Left lung (tissue), 10 donors: Measurements from ENCODE around the gene STK35. TPM values are rescaled to one million over a fixed set of nuclear protein-coding genes. Genes with fewer than 3 reads are reported as not detected.

ENCODE experiments used
- ATAC-seq: fragments of 200-7000 bp; cut with Tn5 transposase; one replicate; pipeline ENCODE4 v1.9.1; 2020; ENCODE audit warnings: moderate library complexity
- DNase-seq, 4 donors: peaks; one replicate each; pipeline ENCODE4 v3.0.0-alpha.2; 2013 to 2020
- H3K27ac ChIP-seq, 2 donors: fragments of 200-600 bp; sonication (generic) in 1 of 2; one replicate each; pipeline versions ENCODE4 v1.5.0 to v1.8.0; 2020 to 2021
- H3K27me3 ChIP-seq, 2 donors: fragments of 200-600 bp; sonication (generic) in 1 of 2; one replicate each; pipeline versions ENCODE4 v1.5.0 to v1.8.0; 2020 to 2021
- H3K36me3 ChIP-seq, 2 donors: fragments of 200-600 bp; sonication (generic) in 1 of 2; one replicate each; pipeline versions ENCODE4 v1.5.0 to v1.8.0; 2020 to 2021
- H3K4me1 ChIP-seq, 2 donors: fragments of 200-600 bp; one replicate each; pipeline ENCODE4 v1.8.0; 2021
- H3K4me3 ChIP-seq, 2 donors: fragments of 200-600 bp; sonication (generic) in 1 of 2; one replicate each; pipeline versions ENCODE4 v1.5.0 to v1.8.0; 2020 to 2021; ENCODE audit warnings: mild to moderate bottlenecking in 1 of 2
- H3K9me3 ChIP-seq, 2 donors: fragments of 200-600 bp; sonication (generic) in 1 of 2; one replicate each; pipeline versions ENCODE4 v1.5.0 to v1.8.0; 2020 to 2021
- CTCF ChIP-seq, 2 donors: fragments of 200-600 bp; sonication (generic) in 1 of 2; IDR thresholded peaks; one replicate each; pipeline versions ENCODE4 v1.5.0 to v1.8.0; 2021; ENCODE audit warnings: antibody characterized with exemption in 2 of 2
- intact Hi-C, 2 donors: fragments of 100-400 bp; cut with DNase I; formaldehyde crosslinking; loops; one replicate each; pipeline versions ENCODE4 v1.11.2 to v1.14.2; 2022
- polyA plus RNA-seq, 6 donors: library from polyadenylated mRNA; unstranded; fragments of 120-200 nt; gene quantifications; one replicate each; pipeline ENCODE4 v1.2.1, GENCODE V29; 2013; ENCODE audit not compliant: insufficient read length in 6 of 6
- total RNA-seq, 2 donors: library from RNA; stranded (reverse); fragmentation: NEBNext Ultra II Directional; extraction: Animal tissue kit (Norgen Biotek cat#: 25700); gene quantifications; one replicate each; pipeline ENCODE4 v1.2.1, GENCODE V29; 2021
- donor health status: DM: no; HTN: yes; CAD: no.
- donor health status: DM: no; HTN: no; CAD: no.

Gene STK35
- total and polyA plus RNA-seq, 8 donors: 15.8 to 20.7 (median 17.8) TPM

DNA sequence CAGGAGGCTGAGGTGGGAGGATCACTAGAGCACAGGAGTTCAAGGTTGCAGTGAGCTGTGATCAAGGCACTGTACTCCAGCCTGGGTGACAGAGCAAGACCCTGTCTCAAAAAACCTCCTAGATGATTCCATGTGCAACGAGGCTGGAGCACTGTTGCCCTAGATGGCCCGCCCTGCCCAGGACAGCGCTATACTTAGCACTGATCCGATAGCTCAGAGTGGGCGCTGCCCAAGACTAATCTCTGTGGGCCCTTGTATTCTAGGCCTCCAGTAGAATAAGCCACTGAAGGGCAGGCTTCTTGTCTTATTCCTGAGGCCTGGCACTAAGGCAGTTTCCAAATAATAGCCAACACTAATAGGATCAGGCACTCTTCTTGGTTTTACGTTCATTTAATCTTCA is 41.0 kb downstream of the STK35 start:
- ATAC-seq (no peak), DNase-seq (no peak)
- H3K27me3 ChIP-seq: no peaks in the 10 kb centered on the region
- H3K4me3 ChIP-seq: no peak overlapping the region
- no peak overlapping the region for H3K27ac ChIP-seq
- peaks cover 0 to 9% of the 10 kb centered on the region in 2 donors for H3K4me1 ChIP-seq
- H3K36me3 ChIP-seq: peaks cover 0 to 40% of the 10 kb centered on the region in 2 donors
- no peaks in the 10 kb centered on the region for H3K9me3 ChIP-seq
- TF ChIP-seq CTCF (IDR thresholded peaks at IDR 0.05): no peak
- intact Hi-C loops: no loop called here

DNA sequence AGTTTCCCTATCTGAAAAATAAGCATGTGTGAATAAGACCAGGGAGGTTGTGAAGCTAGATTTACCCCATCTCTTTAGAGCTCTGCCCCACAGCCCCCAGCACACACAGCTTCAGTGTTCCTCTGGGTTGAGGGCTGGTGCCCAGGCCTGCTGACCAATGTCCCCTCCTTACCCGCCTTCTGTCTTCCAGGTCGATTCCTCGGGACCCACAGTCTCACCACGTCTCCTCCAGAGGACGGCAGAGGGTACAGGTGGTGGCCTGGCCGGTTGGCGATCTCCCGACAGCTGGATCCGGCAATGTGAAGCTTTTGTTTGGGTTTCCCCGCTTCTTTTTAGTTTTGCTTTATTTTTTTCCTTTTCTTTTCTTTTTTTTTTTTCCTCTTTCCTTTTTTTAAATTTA is 42.0 kb downstream of the STK35 start:
- Histone ChIP-seq H3K27ac (no peak overlapping the region), H3K4me3 (no peak overlapping the region), H3K9me3 (no peaks in the 10 kb centered on the region), H3K4me1 (peaks cover 0 to 9% of the 10 kb centered on the region in 2 donors), H3K36me3 (peaks cover 0 to 49% of the 10 kb centered on the region in 2 donors), H3K27me3 (no peaks in the 10 kb centered on the region)
- intact Hi-C loops: no loop called here
- ATAC-seq (no peak), DNase-seq (peak in 1 of 4 donors; percentile 60)
- no peak for TF ChIP-seq CTCF (IDR thresholded peaks at IDR 0.05)

DNA sequence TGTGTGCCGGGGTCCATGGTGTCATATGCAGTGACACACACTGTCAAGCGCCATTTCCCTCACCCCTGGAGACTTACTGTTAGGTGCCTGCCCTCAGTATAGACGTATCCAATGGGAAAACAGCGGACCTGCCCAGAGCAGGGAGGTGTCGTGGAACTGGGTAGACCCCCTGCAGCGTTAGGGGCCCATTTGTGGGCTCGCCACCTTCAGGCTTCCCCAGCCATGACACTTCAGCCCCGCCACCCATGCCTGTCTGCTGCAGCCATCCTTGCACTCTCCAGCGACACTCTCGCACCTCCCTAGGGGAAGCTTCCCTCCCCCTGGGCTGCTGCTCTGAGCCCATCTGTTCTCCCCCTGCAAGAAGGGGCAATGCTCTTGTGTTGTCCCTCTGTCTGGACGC is 43.2 kb downstream of the STK35 start:
- Histone ChIP-seq H3K27ac (no peak overlapping the region), H3K4me1 (peaks cover 0 to 9% of the 10 kb centered on the region in 2 donors), H3K27me3 (no peaks in the 10 kb centered on the region), H3K9me3 (no peaks in the 10 kb centered on the region), H3K4me3 (no peak overlapping the region), H3K36me3 (peaks cover 0 to 60% of the 10 kb centered on the region in 2 donors)
- no peak for DNase-seq
- TF ChIP-seq CTCF (IDR thresholded peaks at IDR 0.05): no peak
- intact Hi-C loops: no loop called here
- no peak for ATAC-seq

DNA sequence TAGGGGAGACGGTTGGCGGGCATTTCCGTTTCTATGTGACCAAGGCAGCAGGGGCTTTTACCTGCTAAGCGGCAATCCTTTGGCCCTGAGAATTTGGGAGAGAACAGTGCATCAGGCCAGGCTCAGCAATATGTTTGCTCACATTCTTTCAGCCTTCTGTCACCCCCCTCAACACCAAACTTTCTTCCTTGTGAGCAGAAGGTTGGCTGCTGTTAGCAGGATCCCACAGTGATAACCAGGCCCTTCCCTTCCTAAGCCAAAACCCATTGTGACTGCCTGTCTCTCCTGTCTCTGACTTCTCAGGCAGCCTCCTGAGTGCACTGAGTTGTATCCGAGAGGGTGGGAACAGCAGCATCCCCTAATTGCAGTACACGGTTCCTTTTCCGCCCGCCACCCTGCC is 43.7 kb downstream of the STK35 start:
- DNase-seq: no peak

More for the DNA sequence above, 43.7 kb downstream of the STK35 start:
- no peak overlapping the region for H3K4me3 ChIP-seq
- peaks cover 0 to 60% of the 10 kb centered on the region in 2 donors for H3K36me3 ChIP-seq
- H3K27ac ChIP-seq: no peak overlapping the region
- no peak for TF ChIP-seq CTCF (IDR thresholded peaks at IDR 0.05)
- H3K4me1 ChIP-seq: peaks cover 0 to 5% of the 10 kb centered on the region in 2 donors
- H3K27me3 ChIP-seq: no peaks in the 10 kb centered on the region
- H3K9me3 ChIP-seq: no peaks in the 10 kb centered on the region
- intact Hi-C loops: no loop called here
- no peak for ATAC-seq
